GM12878 (cell line): ENCODE results near the gene TMEM223. TPM values are rescaled to one million over a fixed set of nuclear protein-coding genes. Genes with fewer than 3 reads are reported as not detected.

ENCODE experiments used
- ATF7 ChIP-seq: fragments of 450-650 bp; IDR thresholded peaks from 2 replicates; pipeline ENCODE4 v1.6.1; 2016; ENCODE audit warnings: low read depth, mild to moderate bottlenecking
- BACH1 ChIP-seq: fragments of 450-650 bp; IDR thresholded peaks from 2 replicates; pipeline ENCODE4 v1.6.1; 2017; ENCODE audit warnings: mild to moderate bottlenecking, borderline replicate concordance
- CBX5 ChIP-seq: sonication (generic); IDR thresholded peaks from 2 replicates; pipeline ENCODE4 v1.6.1; 2016; ENCODE audit warnings: low read depth, moderate library complexity, mild to moderate bottlenecking, inconsistent platforms
- CREB1 ChIP-seq: IDR thresholded peaks from 2 replicates; pipeline ENCODE4 v1.6.1; 2012; ENCODE audit warnings: low read depth, mild to moderate bottlenecking, inconsistent platforms
- DPF2 ChIP-seq: fragments of 450-650 bp; IDR thresholded peaks from 2 replicates; pipeline ENCODE4 v1.6.1; 2017; ENCODE audit warnings: mild to moderate bottlenecking
- ELK1 ChIP-seq: IDR thresholded peaks from 2 replicates; pipeline ENCODE4 v1.6.1; 2012; ENCODE audit warnings: low read depth, low read length, improper control_type of control experiment
- GABPA ChIP-seq: IDR thresholded peaks from 2 replicates; pipeline ENCODE4 v1.6.1; 2014; ENCODE audit warnings: antibody characterized with exemption, low read depth, mild to moderate bottlenecking, inconsistent platforms
- HCFC1 ChIP-seq: fragments of 150-350 bp; IDR thresholded peaks from 2 replicates; pipeline ENCODE4 v1.6.1; 2014; ENCODE audit warnings: low read length
- HDAC6 ChIP-seq: fragments of 200-600 bp; sonication (generic); IDR thresholded peaks from one replicate; pipeline ENCODE4 v1.8.0; 2017; ENCODE audit warnings: antibody characterized with exemption; ENCODE audit not compliant: unreplicated experiment
- MEF2A ChIP-seq: IDR thresholded peaks from 2 replicates; pipeline ENCODE4 v1.6.1; 2011; ENCODE audit warnings: low read depth, mild to moderate bottlenecking, low read length, moderate library complexity; ENCODE audit not compliant: insufficient read depth
- PAX5 ChIP-seq: IDR thresholded peaks from 2 replicates; pipeline ENCODE4 v1.6.1; 2011; ENCODE audit warnings: low read depth, low read length, borderline replicate concordance
- PBX3 ChIP-seq: IDR thresholded peaks from 2 replicates; pipeline ENCODE4 v1.6.1; 2011; ENCODE audit warnings: mild to moderate bottlenecking, low read depth, low read length, moderate library complexity; ENCODE audit not compliant: insufficient replicate concordance
- POLR2AphosphoS2 ChIP-seq: IDR thresholded peaks from 2 replicates; pipeline ENCODE4 v1.6.1; 2011; ENCODE audit warnings: low read depth, mild to moderate bottlenecking, low read length, improper control_type of control experiment, moderate library complexity
- POLR2AphosphoS5 ChIP-seq: IDR thresholded peaks from 2 replicates; pipeline ENCODE4 v1.6.1; 2011; ENCODE audit warnings: mild to moderate bottlenecking, low read length, inconsistent platforms
- POU2F2 ChIP-seq: IDR thresholded peaks from 3 replicates; pipeline ENCODE4 v1.6.1; 2011; ENCODE audit warnings: low read depth, mild to moderate bottlenecking, low read length, borderline replicate concordance
- PRDM15 ChIP-seq: fragments of 450-650 bp; formaldehyde crosslinking; IDR thresholded peaks from 2 replicates; pipeline ENCODE4 v1.4.0; 2020; ENCODE audit warnings: mild to moderate bottlenecking, moderate library complexity
- SIN3A ChIP-seq: IDR thresholded peaks from 2 replicates; pipeline ENCODE4 v1.6.1; 2012; ENCODE audit warnings: low read depth, low read length, improper control_type of control experiment
- SMARCA5 ChIP-seq: fragments of 450-650 bp; IDR thresholded peaks from 2 replicates; pipeline ENCODE4 v1.6.1; 2017; ENCODE audit warnings: mild to moderate bottlenecking
- TCF12 ChIP-seq: IDR thresholded peaks from 2 replicates; pipeline ENCODE4 v1.6.1; 2011; ENCODE audit warnings: low read depth, mild to moderate bottlenecking, low read length
- ZNF207 ChIP-seq: fragments of 450-650 bp; IDR thresholded peaks from 2 replicates; pipeline ENCODE4 v1.6.1; 2014; ENCODE audit warnings: antibody characterized with exemption, mild to moderate bottlenecking, borderline replicate concordance
- ZSCAN29 ChIP-seq: fragments of 450-650 bp; IDR thresholded peaks from 2 replicates; pipeline ENCODE4 v1.6.1; 2017; ENCODE audit warnings: mild to moderate bottlenecking, moderate library complexity
- polyA plus RNA-seq, 11 experiments: library from polyadenylated mRNA; depleted of rRNA in 4 of 11; unstranded in 6 of 11; stranded (reverse) in 5 of 11; fragments of >200 nt; fragmentation: Nextera tagmentation in 4 of 11; fragmentation: Illumina TruSeq in 1 of 11; extraction: Ambion mirVana in 4 of 11; extraction: Trizol in 1 of 11; gene quantifications; 1 replicate in 1 of 11; 2 replicates in 10 of 11; pipeline versions ENCODE4 v1.2.1 to v1.2.3, GENCODE V29; 2011 to 2016; ENCODE audit warnings: inconsistent platforms in 2 of 11, missing spikeins in 2 of 11, low read depth in 1 of 11
- total RNA-seq, 4 experiments: library from RNA; depleted of rRNA in 3 of 4; stranded (reverse); fragments of >200 nt in 3 of 4; fragmentation: Illumina TruSeq in 1 of 4; extraction: Trizol in 1 of 4; gene quantifications; 2 replicates each; pipeline versions ENCODE4 v1.2.1 to v1.2.3, GENCODE V29; 2013 to 2021
- TF ChIP-seq, protein P1 (sequence below): fragments of 450-650 bp; formaldehyde crosslinking; IDR thresholded peaks from 2 replicates; pipeline ENCODE4 v1.5.0; 2022; ENCODE audit warnings: mild to moderate bottlenecking, missing genetic modification characterization

The TMEM223 gene
- total and polyA plus RNA-seq, 10 of the 15 experiments (the other 5 are each of a cell fraction or from before 2014, with no cell fraction given): 5.3 to 33.2 (median 14.0) TPM

- TF ChIP-seq SIN3A (peak; percentile 22; the same call in 1 of the 2 replicates), PRDM15 (CRISPR knock-in tag) (no peak), CREB1 (0 out of 2 replicates have a peak, but pooled peaks have one; percentile 47), POLR2AphosphoS5 (no peak), GABPA (no peak), HCFC1 (no peak), MEF2A (no peak), PAX5 (no peak), PBX3 (no peak), ZSCAN29 (no peak), HDAC6 (no peak), POU2F2 (no peak; the same call in 2 of the 3 replicates), DPF2 (no peak; the same call in 1 of the 2 replicates), ATF7 (no peak), ELK1 (no peak), ZNF207 (0 out of 2 replicates have a peak, but pooled peaks have one; percentile 52), SMARCA5 (peak; percentile 98; the same call in 1 of the 2 replicates), BACH1 (no peak), POLR2AphosphoS2 (no peak), TCF12 (0 out of 2 replicates have a peak, but pooled peaks have one; percentile 29), CBX5 (peak; percentile 41; the same call in 1 of the 2 replicates)
- TF ChIP-seq, protein P1, sequence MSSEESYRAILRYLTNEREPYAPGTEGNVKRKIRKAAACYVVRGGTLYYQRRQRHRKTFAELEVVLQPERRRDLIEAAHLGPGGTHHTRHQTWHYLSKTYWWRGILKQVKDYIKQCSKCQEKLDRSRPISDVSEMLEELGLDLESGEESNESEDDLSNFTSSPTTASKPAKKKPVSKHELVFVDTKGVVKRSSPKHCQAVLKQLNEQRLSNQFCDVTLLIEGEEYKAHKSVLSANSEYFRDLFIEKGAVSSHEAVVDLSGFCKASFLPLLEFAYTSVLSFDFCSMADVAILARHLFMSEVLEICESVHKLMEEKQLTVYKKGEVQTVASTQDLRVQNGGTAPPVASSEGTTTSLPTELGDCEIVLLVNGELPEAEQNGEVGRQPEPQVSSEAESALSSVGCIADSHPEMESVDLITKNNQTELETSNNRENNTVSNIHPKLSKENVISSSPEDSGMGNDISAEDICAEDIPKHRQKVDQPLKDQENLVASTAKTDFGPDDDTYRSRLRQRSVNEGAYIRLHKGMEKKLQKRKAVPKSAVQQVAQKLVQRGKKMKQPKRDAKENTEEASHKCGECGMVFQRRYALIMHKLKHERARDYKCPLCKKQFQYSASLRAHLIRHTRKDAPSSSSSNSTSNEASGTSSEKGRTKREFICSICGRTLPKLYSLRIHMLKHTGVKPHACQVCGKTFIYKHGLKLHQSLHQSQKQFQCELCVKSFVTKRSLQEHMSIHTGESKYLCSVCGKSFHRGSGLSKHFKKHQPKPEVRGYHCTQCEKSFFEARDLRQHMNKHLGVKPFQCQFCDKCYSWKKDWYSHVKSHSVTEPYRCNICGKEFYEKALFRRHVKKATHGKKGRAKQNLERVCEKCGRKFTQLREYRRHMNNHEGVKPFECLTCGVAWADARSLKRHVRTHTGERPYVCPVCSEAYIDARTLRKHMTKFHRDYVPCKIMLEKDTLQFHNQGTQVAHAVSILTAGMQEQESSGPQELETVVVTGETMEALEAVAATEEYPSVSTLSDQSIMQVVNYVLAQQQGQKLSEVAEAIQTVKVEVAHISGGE (CRISPR knock-in tag): no peak
These were observed 5.3 kb downstream of the TMEM223 start (continued) for GRCh38 chr11:62786318-62787004.
